ENCODE data around the gene OPCML. TPM values are rescaled to one million over a fixed set of nuclear protein-coding genes. Genes with fewer than 3 reads are reported as not detected.

OPCML gene
- total RNA-seq, 2 donors from 2014 or later = 0.34 TPM; not detected in 1

DNA sequence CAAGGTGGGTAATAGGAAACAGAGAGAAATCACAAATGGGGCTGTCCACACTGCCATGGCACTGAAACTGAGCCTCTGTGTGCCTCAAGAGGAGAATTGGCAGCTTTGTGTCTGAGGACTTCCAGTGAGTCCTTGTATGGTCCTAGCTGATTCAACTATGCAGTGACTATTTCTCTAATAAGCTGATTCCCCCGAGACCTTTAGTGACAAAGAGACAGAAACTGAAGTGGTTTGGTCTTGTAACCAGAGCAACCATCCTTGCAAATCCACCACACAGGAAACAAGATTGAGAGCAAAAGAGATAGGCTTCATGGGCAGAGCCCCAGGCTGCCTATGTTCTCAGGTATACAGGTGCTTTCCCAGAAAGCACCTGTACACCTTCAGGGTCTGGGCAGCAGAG lies 1123.4 kb downstream of the OPCML start:
- Histone ChIP-seq H3K36me3 (no peaks in the 10 kb centered on the region), H3K27ac (no peak overlapping the region), H3K4me1 (replicated peaks) (no peaks in the 10 kb centered on the region), H3K4me3 (no peak overlapping the region), H3K27me3 (replicated peaks; ENCODE audit: insufficient read depth) (no peaks in the 10 kb centered on the region), H3K9me3 (no peaks in the 10 kb centered on the region)
- DNase-seq (ENCODE audit: low spot score) = no peak
- intact Hi-C loops (cut with DNase I) = no loop called here
- 85% methylated on average over 1 of the region's 1 CpG for WGBS
- TF ChIP-seq POLR2AphosphoS5 (IDR thresholded peaks at IDR 0.05) (no peak), CTCF (IDR thresholded peaks at IDR 0.05) (no peak), POLR2A (IDR thresholded peaks at IDR 0.05) (no peak)

- WGBS = 28% methylated on average over 4 of the region's 4 CpGs
- Histone ChIP-seq H3K27ac (no peak overlapping the region), H3K36me3 (no peaks in the 10 kb centered on the region), H3K9me3 (no peaks in the 10 kb centered on the region), H3K27me3 (replicated peaks; ENCODE audit: insufficient read depth) (no peaks in the 10 kb centered on the region), H3K4me3 (no peak overlapping the region), H3K4me1 (replicated peaks) (no peaks in the 10 kb centered on the region)
- no peak for TF ChIP-seq POLR2A (IDR thresholded peaks at IDR 0.05)
- TF ChIP-seq POLR2AphosphoS5 (IDR thresholded peaks at IDR 0.05) = no peak
- TF ChIP-seq CTCF (IDR thresholded peaks at IDR 0.05) = no peak
- no peak for DNase-seq (ENCODE audit: low spot score)
- intact Hi-C loops (cut with DNase I) = no loop called here
Observed at GRCh38 chr11:132405728-132406127, 1126.6 kb downstream of the OPCML start.

GRCh38 chr11:132402071-132402684 lies 1130.1 kb downstream of the OPCML start:
- no peak overlapping the region for H3K4me3 ChIP-seq
- WGBS = 8% methylated on average over 8 of the region's 8 CpGs
- no peak for DNase-seq (ENCODE audit: low spot score)
- H3K27me3 ChIP-seq (replicated peaks; ENCODE audit: insufficient read depth) = no peaks in the 10 kb centered on the region
- H3K9me3 ChIP-seq = no peaks in the 10 kb centered on the region
- H3K36me3 ChIP-seq = no peaks in the 10 kb centered on the region
- intact Hi-C loops (cut with DNase I) = no loop called here
- no peak overlapping the region for H3K27ac ChIP-seq
- H3K4me1 ChIP-seq (replicated peaks) = no peaks in the 10 kb centered on the region
- TF ChIP-seq POLR2A (IDR thresholded peaks at IDR 0.05) (no peak), POLR2AphosphoS5 (IDR thresholded peaks at IDR 0.05) (no peak)

DNA sequence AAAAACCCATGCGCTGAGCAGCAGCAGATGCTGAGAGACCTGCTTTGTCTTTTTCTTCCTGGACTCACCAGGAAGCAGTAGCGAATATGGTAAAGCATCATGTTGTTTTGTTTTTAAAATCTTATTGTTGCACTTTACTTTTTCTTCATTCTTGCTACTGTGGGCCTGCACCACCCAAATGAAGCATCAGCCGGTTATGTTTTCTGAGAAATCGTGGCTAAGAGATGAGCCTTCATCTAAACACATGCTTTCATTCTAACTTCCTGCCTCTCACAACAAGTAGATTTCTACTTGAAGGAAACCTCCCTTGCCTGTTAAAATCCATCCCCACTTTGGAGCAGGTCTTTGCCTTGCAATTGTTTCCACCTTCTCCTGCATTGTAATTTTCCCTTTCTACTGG lies 1136.0 kb downstream of the OPCML start:
- no peaks in the 10 kb centered on the region for H3K4me1 ChIP-seq (replicated peaks)
- H3K27ac ChIP-seq = no peak overlapping the region
- intact Hi-C loops (cut with DNase I) = no loop called here
- no peaks in the 10 kb centered on the region for H3K9me3 ChIP-seq
- H3K36me3 ChIP-seq = no peaks in the 10 kb centered on the region
- DNase-seq (ENCODE audit: low spot score) = no peak
- H3K27me3 ChIP-seq (replicated peaks; ENCODE audit: insufficient read depth) = no peaks in the 10 kb centered on the region
- no peak overlapping the region for H3K4me3 ChIP-seq
- WGBS = 93% methylated on average over 4 of the region's 4 CpGs
- TF ChIP-seq POLR2AphosphoS5 (IDR thresholded peaks at IDR 0.05) (no peak), POLR2A (IDR thresholded peaks at IDR 0.05) (no peak), CTCF (IDR thresholded peaks at IDR 0.05) (no peak)

- TF ChIP-seq POLR2AphosphoS5 (IDR thresholded peaks at IDR 0.05) = no peak
- no peak for TF ChIP-seq POLR2A (IDR thresholded peaks at IDR 0.05)
- TF ChIP-seq CTCF (IDR thresholded peaks at IDR 0.05) = no peak
- intact Hi-C loops (cut with DNase I) = no loop called here
- H3K9me3 ChIP-seq = no peaks in the 10 kb centered on the region
- H3K4me1 ChIP-seq (replicated peaks) = no peaks in the 10 kb centered on the region
- H3K4me3 ChIP-seq = no peak overlapping the region
- no peak overlapping the region for H3K27ac ChIP-seq
- no peak for DNase-seq (ENCODE audit: low spot score)
- H3K27me3 ChIP-seq (replicated peaks; ENCODE audit: insufficient read depth) = no peaks in the 10 kb centered on the region
- no peaks in the 10 kb centered on the region for H3K36me3 ChIP-seq
Observed at GRCh38 chr11:132395434-132395833, 1136.9 kb downstream of the OPCML start.

All from prostate gland (tissue), 2 donors.